ENCODE data around the gene SLC22A5.

Gene SLC22A5

GRCh38 chr5:132365213-132365612 lies 4.3 kb upstream of the SLC22A5 start:
- in situ Hi-C loops (cut with MboI; ENCODE audit: low sequenced_read_pairs) = no loop called here

DNA sequence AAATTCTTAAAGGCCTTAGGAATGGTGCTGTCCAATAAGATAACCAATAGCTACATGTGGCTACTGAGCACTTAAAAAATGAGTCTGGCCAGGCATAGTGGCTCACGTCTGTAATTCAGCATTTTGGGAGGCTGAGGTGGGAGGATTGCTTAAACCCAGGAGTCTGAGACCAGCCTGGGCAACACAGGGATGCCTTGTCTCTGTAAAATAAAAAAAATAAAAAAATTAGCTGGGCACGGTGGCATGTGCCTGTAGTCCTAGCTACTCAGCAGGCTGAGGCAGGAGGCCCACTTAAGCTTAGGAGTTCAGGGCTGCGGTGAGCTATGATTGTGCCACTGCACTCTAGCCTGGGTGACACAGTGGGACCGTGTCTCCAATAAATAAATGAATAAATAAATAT lies 1.3 kb upstream of the SLC22A5 start:
- in situ Hi-C loops (cut with MboI; ENCODE audit: low sequenced_read_pairs) = no loop called here

- in situ Hi-C loops (cut with MboI; ENCODE audit: low sequenced_read_pairs) = no loop called here
Observed at GRCh38 chr5:132369007-132369473, 470 bp upstream of the SLC22A5 start.

GRCh38 chr5:132370181-132370970 lies 866 bp downstream of the SLC22A5 start:
- in situ Hi-C loops (cut with MboI; ENCODE audit: low sequenced_read_pairs) = no loop called here

GRCh38 chr5:132370971-132371602 lies 1.6 kb downstream of the SLC22A5 start:
- in situ Hi-C loops (cut with MboI; ENCODE audit: low sequenced_read_pairs) = no loop called here

- in situ Hi-C loops (cut with MboI; ENCODE audit: low sequenced_read_pairs) = no loop called here
Observed at GRCh38 chr5:132371603-132371994, 2.1 kb downstream of the SLC22A5 start.

DNA sequence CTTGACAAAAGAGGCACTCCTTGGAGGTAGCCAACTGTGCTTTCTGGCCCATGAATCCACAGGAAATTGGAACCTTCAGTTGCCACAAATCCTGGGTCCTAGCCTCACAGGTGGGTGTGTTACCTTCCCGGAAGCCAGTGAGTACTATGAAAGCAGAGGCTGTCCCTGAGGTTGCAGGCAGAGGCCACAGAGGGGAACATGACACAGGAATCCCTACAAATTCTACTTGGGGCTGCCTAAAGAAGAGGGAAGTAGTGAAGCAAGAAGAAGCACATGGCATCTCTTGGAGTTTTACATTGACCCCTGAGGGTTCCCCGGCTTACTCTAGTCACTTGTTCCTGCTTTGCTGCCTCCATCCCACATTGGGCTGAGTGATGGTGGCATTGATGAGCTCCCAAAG lies 2.6 kb downstream of the SLC22A5 start:
- in situ Hi-C loops (cut with MboI; ENCODE audit: low sequenced_read_pairs) = no loop called here

DNA sequence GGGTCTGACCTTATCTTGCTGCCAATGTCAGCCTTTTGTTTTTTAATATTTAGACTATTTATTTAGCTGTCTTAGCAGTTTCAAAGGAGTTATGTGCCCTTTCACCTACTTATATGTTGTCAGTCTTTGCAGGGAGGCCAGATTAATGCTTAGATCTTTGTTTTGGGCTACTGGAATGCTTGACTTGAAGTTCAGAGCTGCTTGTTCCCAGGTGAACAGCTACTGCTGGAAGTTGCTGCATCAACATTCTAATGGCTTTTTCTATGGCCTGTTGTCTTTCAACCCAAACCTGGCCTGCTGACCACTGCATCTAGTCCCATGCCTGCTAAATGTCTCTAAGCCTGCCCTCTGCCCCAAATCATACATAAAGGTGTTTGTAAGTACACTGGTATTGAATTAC lies 3.0 kb downstream of the SLC22A5 start:
- in situ Hi-C loops (cut with MboI; ENCODE audit: low sequenced_read_pairs) = no loop called here

DNA sequence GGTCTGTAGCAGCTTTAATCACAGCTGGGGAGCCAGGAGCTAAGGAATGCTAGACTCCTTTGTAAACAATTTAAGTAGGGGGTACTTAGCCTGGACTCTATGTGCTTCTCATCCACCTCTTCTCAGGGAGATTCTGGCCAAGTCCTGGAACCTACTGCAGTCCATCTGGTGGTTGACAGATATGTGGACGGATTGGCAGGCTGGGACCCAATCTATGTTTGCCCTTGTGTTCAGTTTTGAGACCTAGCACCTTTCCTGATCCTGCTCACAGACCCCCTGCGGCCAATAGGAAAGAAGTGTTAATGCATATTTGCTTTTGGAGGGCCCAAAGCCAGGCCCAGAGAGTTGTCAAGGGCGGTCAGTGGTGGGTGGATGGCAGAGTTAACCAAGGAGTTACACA lies 6.4 kb downstream of the SLC22A5 start:
- in situ Hi-C loops (cut with MboI; ENCODE audit: low sequenced_read_pairs) = loop anchor here (25.0 kb wide), 2 partner anchors 314 to 461 kb away; partner anchors contain the start of genes CSF2, IL3 and SHROOM1

DNA sequence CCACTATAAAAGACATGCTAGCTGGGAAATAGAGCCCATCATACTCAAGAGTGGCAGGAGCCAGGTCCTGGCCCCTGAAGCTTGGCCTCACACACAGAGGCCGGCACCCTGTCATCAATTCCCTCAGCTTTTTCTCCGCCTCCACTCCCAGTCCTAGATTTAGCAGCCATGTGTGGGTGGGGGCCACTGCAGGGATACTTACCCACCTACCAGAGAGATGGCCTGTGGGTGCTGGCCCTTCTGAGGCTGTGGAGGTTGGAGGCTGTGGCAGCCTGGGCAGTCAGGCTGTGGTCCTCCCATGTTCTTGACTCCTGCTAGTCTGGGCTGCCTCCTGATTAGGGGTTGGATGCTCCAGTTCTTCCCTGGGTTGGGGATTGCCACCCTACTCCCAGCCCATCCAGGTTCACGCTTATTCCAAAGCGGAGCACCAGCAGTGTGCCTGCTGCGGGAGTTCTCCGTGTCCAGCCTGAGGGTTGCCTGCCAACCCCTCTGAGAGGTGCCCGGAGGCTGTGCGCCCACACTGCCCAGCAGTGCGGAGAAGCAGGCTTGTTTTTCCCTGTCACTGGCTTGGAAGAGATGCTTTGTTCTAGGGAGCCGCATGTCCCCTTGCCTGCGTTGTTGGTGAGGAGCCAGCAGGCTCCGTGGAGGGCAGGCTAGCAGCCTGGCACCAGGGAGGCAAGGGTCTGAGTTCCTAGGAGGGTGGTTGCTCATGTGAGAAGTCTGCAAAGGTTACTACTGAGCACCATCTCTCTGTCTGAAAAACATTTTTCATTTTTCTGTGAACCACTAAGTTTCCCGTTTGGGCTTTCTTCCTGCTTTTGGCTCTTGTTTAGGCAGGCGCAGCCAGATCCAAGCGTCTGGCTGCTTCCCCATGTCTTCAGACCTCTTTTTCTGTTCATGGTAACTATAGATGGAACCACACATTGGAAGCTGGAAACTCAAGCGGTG lies 7.5 kb downstream of the SLC22A5 start:
- in situ Hi-C loops (cut with MboI; ENCODE audit: low sequenced_read_pairs) = loop anchor here (25.0 kb wide), 2 partner anchors 315 to 460 kb away; partner anchors contain the start of genes CSF2, IL3 and SHROOM1

- in situ Hi-C loops (cut with MboI; ENCODE audit: low sequenced_read_pairs) = loop anchor here (25.0 kb wide), 2 partner anchors 315 to 460 kb away; partner anchors contain the start of genes CSF2, IL3 and SHROOM1
Observed at GRCh38 chr5:132377738-132378137, 8.2 kb downstream of the SLC22A5 start.

DNA sequence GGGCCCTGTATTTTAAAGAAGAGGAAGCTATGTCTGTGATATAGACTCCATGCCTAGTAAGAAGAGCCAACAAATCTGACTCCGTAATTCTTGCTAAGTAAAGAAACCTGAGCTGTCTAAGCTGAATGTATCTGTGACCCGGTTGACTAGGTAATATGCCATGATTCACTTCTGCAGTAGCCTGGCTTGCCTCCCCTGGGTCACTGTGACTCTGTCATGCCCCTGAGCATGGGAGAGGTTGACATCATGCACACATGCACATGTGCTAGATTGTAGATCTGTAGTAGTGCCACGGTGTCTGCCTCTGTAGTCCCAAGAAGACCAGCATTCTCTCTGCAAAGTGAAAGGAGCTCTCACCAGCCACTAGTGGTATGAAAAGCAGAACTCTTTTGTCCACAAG lies 9.1 kb downstream of the SLC22A5 start:
- in situ Hi-C loops (cut with MboI; ENCODE audit: low sequenced_read_pairs) = loop anchor here (25.0 kb wide), 2 partner anchors 316 to 459 kb away; partner anchors contain the start of genes CSF2, IL3 and SHROOM1

- in situ Hi-C loops (cut with MboI; ENCODE audit: low sequenced_read_pairs) = loop anchor here (25.0 kb wide), 2 partner anchors 318 to 457 kb away; partner anchors contain the start of genes CSF2, IL3 and SHROOM1
Observed at GRCh38 chr5:132380047-132380446, 10.5 kb downstream of the SLC22A5 start.

DNA sequence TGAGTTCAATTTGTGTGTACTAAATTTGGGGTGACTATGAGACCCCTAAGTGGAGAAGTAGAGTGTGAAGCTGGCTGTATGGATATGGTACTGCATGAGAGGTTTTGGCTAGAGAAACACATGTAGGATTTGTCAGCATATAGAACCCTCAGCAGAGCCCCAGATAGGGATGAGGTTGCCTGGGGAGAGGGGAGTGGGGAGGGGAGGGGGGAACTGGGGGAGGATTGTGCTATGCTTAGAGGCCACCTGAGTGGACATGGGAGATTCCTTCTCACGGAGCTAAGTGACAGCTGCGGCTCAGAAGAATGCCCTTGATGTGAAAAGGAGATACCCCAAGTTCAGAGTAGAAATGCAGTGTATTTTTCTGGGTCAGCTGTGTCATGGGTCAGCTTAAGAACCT lies 11.2 kb downstream of the SLC22A5 start:
- in situ Hi-C loops (cut with MboI; ENCODE audit: low sequenced_read_pairs) = loop anchor here (25.0 kb wide), 2 partner anchors 318 to 457 kb away; partner anchors contain the start of genes CSF2, IL3 and SHROOM1

DNA sequence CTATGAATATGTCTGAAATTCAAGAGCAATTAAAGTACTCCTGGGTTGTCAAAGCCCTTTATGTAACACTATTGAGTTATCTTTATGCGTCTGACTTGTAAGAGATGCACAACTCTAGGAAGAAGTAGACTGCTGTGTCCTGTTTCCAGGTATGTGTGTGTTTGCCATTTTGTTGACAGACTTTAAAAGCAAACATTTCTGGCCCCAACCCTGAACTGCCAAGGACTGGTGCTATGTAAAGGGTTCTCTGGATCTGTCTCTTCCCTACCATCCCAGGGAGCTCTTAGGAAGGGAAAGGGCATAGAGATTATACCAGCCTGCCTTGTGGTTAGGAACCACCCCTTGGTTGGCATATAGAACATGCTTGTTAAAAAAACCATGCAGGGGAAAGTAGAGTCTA lies 12.1 kb downstream of the SLC22A5 start:
- in situ Hi-C loops (cut with MboI; ENCODE audit: low sequenced_read_pairs) = loop anchor here (25.0 kb wide), 2 partner anchors 319 to 456 kb away; partner anchors contain the start of genes CSF2, IL3 and SHROOM1

GRCh38 chr5:132383261-132383660 lies 13.8 kb downstream of the SLC22A5 start:
- in situ Hi-C loops (cut with MboI; ENCODE audit: low sequenced_read_pairs) = loop anchor here (25.0 kb wide), 2 partner anchors 321 to 454 kb away; partner anchors contain the start of genes CSF2, IL3 and SHROOM1

- in situ Hi-C loops (cut with MboI; ENCODE audit: low sequenced_read_pairs) = loop anchor here (25.0 kb wide), 2 partner anchors 322 to 453 kb away; partner anchors contain the start of genes CSF2, IL3 and SHROOM1
Observed at GRCh38 chr5:132383984-132384383, 14.5 kb downstream of the SLC22A5 start.

- in situ Hi-C loops (cut with MboI; ENCODE audit: low sequenced_read_pairs) = loop anchor here (25.0 kb wide), 2 partner anchors 322 to 453 kb away; partner anchors contain the start of genes CSF2, IL3 and SHROOM1
Observed at GRCh38 chr5:132384506-132385050, 15.1 kb downstream of the SLC22A5 start.

DNA sequence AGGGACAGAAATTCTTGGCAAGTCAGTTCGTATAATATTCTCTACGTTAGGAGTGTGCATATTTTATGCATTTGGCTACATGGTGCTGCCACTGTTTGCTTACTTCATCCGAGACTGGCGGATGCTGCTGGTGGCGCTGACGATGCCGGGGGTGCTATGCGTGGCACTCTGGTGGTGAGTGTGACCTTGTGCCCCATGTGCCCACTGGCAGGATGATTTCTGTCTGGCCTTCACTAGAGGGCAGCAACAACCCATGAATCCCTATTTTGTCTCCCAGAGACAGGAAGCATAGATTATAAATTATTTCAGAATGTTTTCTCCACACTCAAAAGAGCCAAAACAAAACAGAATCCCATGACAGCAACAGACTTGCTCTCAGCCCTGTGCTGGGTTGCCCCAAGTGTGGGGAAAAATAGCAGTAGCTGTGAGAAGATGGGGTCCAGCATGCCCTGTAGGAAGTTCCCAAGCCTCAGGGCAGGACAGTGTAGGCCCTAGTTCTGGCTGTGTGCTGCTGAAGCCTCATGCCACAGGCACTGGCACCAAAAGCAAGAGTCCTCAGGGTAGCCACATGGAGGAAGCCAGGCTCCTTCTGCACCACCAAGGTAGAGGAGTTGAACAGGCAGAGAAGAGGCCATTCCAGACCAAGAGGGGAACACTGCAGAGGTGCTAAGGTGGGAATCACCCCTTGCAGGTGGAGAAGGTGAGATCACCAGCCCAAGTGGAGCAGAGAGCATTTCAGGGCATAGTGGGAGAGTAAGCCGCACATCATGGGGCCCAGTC lies 16.0 kb downstream of the SLC22A5 start:
- in situ Hi-C loops (cut with MboI; ENCODE audit: low sequenced_read_pairs) = loop anchor here (25.0 kb wide), 2 partner anchors 323 to 452 kb away; partner anchors contain the start of genes CSF2, IL3 and SHROOM1

Measured in HL-60/S4 treated with retinoic acid at 250 ng/mL for 4 days and 3 days (cell line).